Measurements from ENCODE around the gene CHRNB1.

The CHRNB1 gene

DNA sequence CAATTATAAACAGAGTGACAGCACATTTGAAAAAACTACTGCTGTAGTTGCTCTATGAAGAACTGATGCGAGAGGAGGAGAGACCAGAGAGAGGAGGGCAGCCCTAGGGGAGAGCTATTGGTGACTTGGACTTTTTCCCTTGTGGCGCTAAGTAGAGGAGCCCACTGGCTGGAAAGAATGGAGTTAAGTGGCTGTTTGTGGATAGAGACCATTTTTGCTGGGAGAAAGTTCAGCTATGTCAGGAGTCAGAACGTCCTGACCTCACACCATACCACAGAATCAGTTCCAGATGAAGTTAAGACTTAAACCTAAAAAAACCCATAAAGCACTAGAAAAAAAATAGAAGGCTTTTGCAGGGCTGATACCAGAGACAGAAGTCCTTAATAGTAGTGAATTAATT lies 41.3 kb downstream of the CHRNB1 start:
- Histone ChIP-seq H4K12ac (ENCODE audit: low read depth, low read length) (no peak overlapping the region), H3K9ac (ENCODE audit: low read length) (no peak overlapping the region), H2AK5ac (ENCODE audit: low read length) (no peak overlapping the region), H2BK5ac (ENCODE audit: low read depth, low read length, poor library complexity) (no peak overlapping the region), H3K18ac (ENCODE audit: low read length) (no peak overlapping the region), H3K79me1 (ENCODE audit: low read length) (peaks cover 12% of the 10 kb centered on the region), H3K27ac (ENCODE audit: low read depth, low read length) (no peak overlapping the region), H3K4me2 (ENCODE audit: low read length) (peak overlapping the region; percentile 43), H2BK12ac (ENCODE audit: low read length) (no peak overlapping the region), H3K4me1 (ENCODE audit: control insufficient read depth in 1 of 2, insufficient read depth in 2 of 2, low read length in 2 of 2) (peaks cover 13 to 14% of the 10 kb centered on the region in 2 experiments), H3K79me2 (ENCODE audit: control insufficient read depth, insufficient read depth, low read length, poor library complexity) (peaks cover 25% of the 10 kb centered on the region), H3K9me3 (ENCODE audit: insufficient read depth, low read depth, low read length) (no peaks in the 10 kb centered on the region), H2BK120ac (ENCODE audit: insufficient read depth, low read length, poor library complexity) (no peak overlapping the region), H4K8ac (ENCODE audit: low read depth, low read length) (no peak overlapping the region), H3K14ac (ENCODE audit: low read length) (no peak overlapping the region), H3K36me3 (ENCODE audit: control insufficient read depth in 1 of 2, insufficient read depth in 2 of 2, low read length in 2 of 2) (peaks cover 4% of the 10 kb centered on the region in 2 experiments), H3K4ac (ENCODE audit: low read depth, low read length) (peak overlapping the region; percentile 14), H4K91ac (ENCODE audit: low read depth, low read length) (no peak overlapping the region), H3K23ac (ENCODE audit: low read length) (no peak overlapping the region), H3K4me3 (ENCODE audit: low read depth, low read length) (no peak overlapping the region), H2AFZ (ENCODE audit: insufficient read depth, low read length, poor library complexity) (no peak overlapping the region), H3K27me3 (ENCODE audit: insufficient read depth, low read length) (no peaks in the 10 kb centered on the region)
- no CpG with 5 or more reads among the region's 3 CpGs for whole genome bisulfite sequencing (ENCODE audit: extremely low coverage, insufficient coverage, insufficient read length)
- no peak for DNase-seq

DNA sequence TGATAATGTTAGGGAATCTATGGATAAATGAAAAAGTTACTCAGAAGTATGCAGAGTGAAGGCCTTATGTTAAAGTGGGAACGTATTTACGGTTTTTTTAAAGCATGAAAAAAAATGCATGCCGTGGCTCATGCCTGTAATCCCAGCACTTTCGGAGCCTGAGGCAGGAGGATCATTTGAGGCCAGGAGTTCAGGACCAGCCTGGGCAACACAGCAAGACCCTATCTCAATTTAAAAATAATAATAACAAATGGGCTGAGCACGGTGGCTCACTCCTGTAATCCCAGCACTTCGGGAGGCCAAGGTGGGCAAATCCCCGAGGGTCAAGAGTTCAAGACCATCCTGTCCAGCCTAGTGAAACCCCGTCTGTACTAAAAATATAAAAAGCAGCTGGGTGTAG lies 45.3 kb downstream of the CHRNB1 start:
- H2BK12ac ChIP-seq (ENCODE audit: low read length): no peak overlapping the region
- H3K79me2 ChIP-seq (ENCODE audit: control insufficient read depth, insufficient read depth, low read length, poor library complexity): peaks cover 24% of the 10 kb centered on the region
- no peak overlapping the region for H2BK120ac ChIP-seq (ENCODE audit: insufficient read depth, low read length, poor library complexity)
- no peak overlapping the region for H2AK5ac ChIP-seq (ENCODE audit: low read length)
- no peak overlapping the region for H3K18ac ChIP-seq (ENCODE audit: low read length)
- H4K91ac ChIP-seq (ENCODE audit: low read depth, low read length): no peak overlapping the region
- H3K4ac ChIP-seq (ENCODE audit: low read depth, low read length): peak overlapping the region; percentile 93
- no peak overlapping the region for H3K23ac ChIP-seq (ENCODE audit: low read length)
- no peak for DNase-seq
- no peak overlapping the region for H3K27ac ChIP-seq (ENCODE audit: low read depth, low read length)
- H3K36me3 ChIP-seq (ENCODE audit: control insufficient read depth in 1 of 2, insufficient read depth in 2 of 2, low read length in 2 of 2): peaks cover 6 to 7% of the 10 kb centered on the region in 2 experiments
- H3K4me2 ChIP-seq (ENCODE audit: low read length): no peak overlapping the region
- H2BK5ac ChIP-seq (ENCODE audit: low read depth, low read length, poor library complexity): no peak overlapping the region
- H2AFZ ChIP-seq (ENCODE audit: insufficient read depth, low read length, poor library complexity): no peak overlapping the region
- WGBS (ENCODE audit: extremely low coverage, insufficient coverage, insufficient read length): no CpG with 5 or more reads among the region's 8 CpGs
- no peak overlapping the region for H4K12ac ChIP-seq (ENCODE audit: low read depth, low read length)
- no peaks in the 10 kb centered on the region for H3K27me3 ChIP-seq (ENCODE audit: insufficient read depth, low read length)
- H3K4me1 ChIP-seq (ENCODE audit: control insufficient read depth in 1 of 2, insufficient read depth in 2 of 2, low read length in 2 of 2): peaks cover 6 to 7% of the 10 kb centered on the region in 2 experiments
- no peak overlapping the region for H3K9ac ChIP-seq (ENCODE audit: low read length)
- no peaks in the 10 kb centered on the region for H3K9me3 ChIP-seq (ENCODE audit: insufficient read depth, low read depth, low read length)
- no peaks in the 10 kb centered on the region for H3K79me1 ChIP-seq (ENCODE audit: low read length)
- H3K4me3 ChIP-seq (ENCODE audit: low read depth, low read length): no peak overlapping the region
- no peak overlapping the region for H3K14ac ChIP-seq (ENCODE audit: low read length)
- H4K8ac ChIP-seq (ENCODE audit: low read depth, low read length): no peak overlapping the region

- H3K79me2 ChIP-seq (ENCODE audit: control insufficient read depth, insufficient read depth, low read length, poor library complexity): peaks cover 18% of the 10 kb centered on the region
- H3K36me3 ChIP-seq (ENCODE audit: control insufficient read depth in 1 of 2, insufficient read depth in 2 of 2, low read length in 2 of 2): peaks cover 15 to 17% of the 10 kb centered on the region in 2 experiments
- H3K14ac ChIP-seq (ENCODE audit: low read length): no peak overlapping the region
- no peak overlapping the region for H4K8ac ChIP-seq (ENCODE audit: low read depth, low read length)
- no peak overlapping the region for H3K18ac ChIP-seq (ENCODE audit: low read length)
- no peak overlapping the region for H2AK5ac ChIP-seq (ENCODE audit: low read length)
- peaks cover 0 to 3% of the 10 kb centered on the region in 2 experiments for H3K4me1 ChIP-seq (ENCODE audit: control insufficient read depth in 1 of 2, insufficient read depth in 2 of 2, low read length in 2 of 2)
- H3K9ac ChIP-seq (ENCODE audit: low read length): no peak overlapping the region
- no peak overlapping the region for H4K12ac ChIP-seq (ENCODE audit: low read depth, low read length)
- H3K4me2 ChIP-seq (ENCODE audit: low read length): no peak overlapping the region
- no peak overlapping the region for H2BK5ac ChIP-seq (ENCODE audit: low read depth, low read length, poor library complexity)
- no peaks in the 10 kb centered on the region for H3K27me3 ChIP-seq (ENCODE audit: insufficient read depth, low read length)
- no peaks in the 10 kb centered on the region for H3K9me3 ChIP-seq (ENCODE audit: insufficient read depth, low read depth, low read length)
- no peak overlapping the region for H2BK12ac ChIP-seq (ENCODE audit: low read length)
- H2AFZ ChIP-seq (ENCODE audit: insufficient read depth, low read length, poor library complexity): no peak overlapping the region
- H3K79me1 ChIP-seq (ENCODE audit: low read length): no peaks in the 10 kb centered on the region
- peak overlapping the region; percentile 24 for H3K4ac ChIP-seq (ENCODE audit: low read depth, low read length)
- no peak overlapping the region for H4K91ac ChIP-seq (ENCODE audit: low read depth, low read length)
- DNase-seq: no peak
- no CpG with 5 or more reads among the region's 1 CpG for WGBS (ENCODE audit: extremely low coverage, insufficient coverage, insufficient read length)
- no peak overlapping the region for H3K23ac ChIP-seq (ENCODE audit: low read length)
- H3K4me3 ChIP-seq (ENCODE audit: low read depth, low read length): no peak overlapping the region
- H2BK120ac ChIP-seq (ENCODE audit: insufficient read depth, low read length, poor library complexity): no peak overlapping the region
- no peak overlapping the region for H3K27ac ChIP-seq (ENCODE audit: low read depth, low read length)
These were observed 46.7 kb downstream of the CHRNB1 start for GRCh38 chr17:7491583-7491982.

DNA sequence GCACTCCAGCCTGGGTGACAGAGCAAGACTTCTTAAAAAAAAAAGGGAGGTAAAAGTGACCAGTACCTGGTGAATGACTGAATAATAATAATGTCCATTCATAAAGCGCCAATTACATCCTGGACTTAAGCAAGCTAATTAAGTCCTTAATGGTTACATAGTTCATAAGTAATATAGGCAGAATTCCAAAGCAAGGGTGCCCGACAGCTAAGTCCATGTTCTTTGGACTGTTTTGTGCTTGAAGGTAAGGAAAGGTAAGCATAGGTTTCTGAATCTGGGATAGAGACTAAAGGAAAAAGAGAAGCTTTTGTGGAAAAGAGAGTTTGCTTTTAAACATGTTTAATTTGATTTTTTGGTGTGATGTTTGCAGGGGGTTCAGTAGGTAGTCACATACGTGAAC lies 49.1 kb downstream of the CHRNB1 start:
- H3K27ac ChIP-seq (ENCODE audit: low read depth, low read length): no peak overlapping the region
- WGBS (ENCODE audit: extremely low coverage, insufficient coverage, insufficient read length): no CpG with 5 or more reads among the region's 3 CpGs
- H3K23ac ChIP-seq (ENCODE audit: low read length): no peak overlapping the region
- H3K18ac ChIP-seq (ENCODE audit: low read length): no peak overlapping the region
- no peak overlapping the region for H2AK5ac ChIP-seq (ENCODE audit: low read length)
- no peak overlapping the region for H4K8ac ChIP-seq (ENCODE audit: low read depth, low read length)
- H3K79me2 ChIP-seq (ENCODE audit: control insufficient read depth, insufficient read depth, low read length, poor library complexity): peaks cover 18% of the 10 kb centered on the region
- H3K14ac ChIP-seq (ENCODE audit: low read length): no peak overlapping the region
- H3K9ac ChIP-seq (ENCODE audit: low read length): no peak overlapping the region
- no peak for DNase-seq
- H2BK120ac ChIP-seq (ENCODE audit: insufficient read depth, low read length, poor library complexity): no peak overlapping the region
- H3K79me1 ChIP-seq (ENCODE audit: low read length): no peaks in the 10 kb centered on the region
- no peaks in the 10 kb centered on the region for H3K4me1 ChIP-seq (ENCODE audit: control insufficient read depth in 1 of 2, insufficient read depth in 2 of 2, low read length in 2 of 2)
- peak overlapping the region; percentile 22 for H3K4ac ChIP-seq (ENCODE audit: low read depth, low read length)
- H3K4me2 ChIP-seq (ENCODE audit: low read length): no peak overlapping the region
- H4K91ac ChIP-seq (ENCODE audit: low read depth, low read length): no peak overlapping the region
- no peak overlapping the region for H2BK5ac ChIP-seq (ENCODE audit: low read depth, low read length, poor library complexity)
- no peak overlapping the region for H2AFZ ChIP-seq (ENCODE audit: insufficient read depth, low read length, poor library complexity)
- H3K36me3 ChIP-seq (ENCODE audit: control insufficient read depth in 1 of 2, insufficient read depth in 2 of 2, low read length in 2 of 2): peaks cover 37 to 41% of the 10 kb centered on the region in 2 experiments
- peaks cover 2% of the 10 kb centered on the region for H3K9me3 ChIP-seq (ENCODE audit: insufficient read depth, low read depth, low read length)
- H3K27me3 ChIP-seq (ENCODE audit: insufficient read depth, low read length): no peaks in the 10 kb centered on the region
- no peak overlapping the region for H3K4me3 ChIP-seq (ENCODE audit: low read depth, low read length)
- no peak overlapping the region for H4K12ac ChIP-seq (ENCODE audit: low read depth, low read length)
- H2BK12ac ChIP-seq (ENCODE audit: low read length): no peak overlapping the region

Measured in trophoblast cell (in vitro differentiated cells and primary cell).